CD4-positive, alpha-beta memory T cell (primary cell): ENCODE results near the gene GATC. TPM values are rescaled to one million over a fixed set of nuclear protein-coding genes. Genes with fewer than 3 reads are reported as not detected.

Experiments used
- CTCF ChIA-PET: fragments of 350-600 bp; sonication (Branson Sonifier 250); formaldehyde crosslinking; loops from one replicate; lab custom pipeline; 2021; ENCODE audit warnings: inconsistent platforms; ENCODE audit not compliant: partially characterized antibody; lab: Charles Lee
- POLR2A ChIA-PET: fragments of 350-600 bp; sonication (Branson Sonifier 250); formaldehyde crosslinking; loops from one replicate; lab custom pipeline; 2021; ENCODE audit not compliant: partially characterized antibody; lab: Charles Lee
- DNase-seq, 5 donors: peaks; one replicate each; pipeline versions ENCODE4 v3.0.0 to v3.0.0-alpha.2; 2020 to 2022; ENCODE audit warnings: mixed read lengths in 1 of 5
- H3K27ac ChIP-seq: one replicate; pipeline ENCODE4 v1.7.0; 2013; ENCODE audit warnings: low read depth, low read length
- H3K27me3 ChIP-seq: 2 replicates; pipeline ENCODE4 v1.7.0; 2013; ENCODE audit warnings: mild to moderate bottlenecking, low read length, moderate library complexity; ENCODE audit not compliant: insufficient read depth
- H3K36me3 ChIP-seq: 2 replicates; pipeline ENCODE4 v1.7.0; 2013; ENCODE audit warnings: mild to moderate bottlenecking, low read length, moderate library complexity; ENCODE audit not compliant: insufficient read depth
- H3K4me1 ChIP-seq: 2 replicates; pipeline ENCODE4 v1.7.0; 2013; ENCODE audit warnings: mild to moderate bottlenecking, low read length, moderate library complexity; ENCODE audit not compliant: insufficient read depth
- H3K4me3 ChIP-seq, 2 donors: one replicate each; pipeline ENCODE4 v1.7.0; 2013; ENCODE audit warnings: low read length in 2 of 2, mild to moderate bottlenecking in 1 of 2
- H3K9me3 ChIP-seq, 2 donors: one replicate each; pipeline ENCODE4 v1.7.0; 2013; ENCODE audit warnings: low read length in 2 of 2, control low read depth in 1 of 2; ENCODE audit not compliant: control insufficient read depth in 1 of 2
- H3K27ac Mint-ChIP-seq, 7 donors: one replicate each; pipeline ENCODE4 v1.8.0; 2020 to 2021; ENCODE audit warnings: mixed read lengths in 7 of 7, mild to moderate bottlenecking in 6 of 7, inconsistent platforms in 3 of 7, moderate library complexity in 3 of 7
- H3K27me3 Mint-ChIP-seq, 2 donors: one replicate each; pipeline ENCODE4 v1.8.0; 2020 to 2021; ENCODE audit warnings: mixed read lengths in 2 of 2
- H3K36me3 Mint-ChIP-seq, 2 donors: one replicate each; pipeline ENCODE4 v1.8.0; 2020 to 2021; ENCODE audit warnings: mixed read lengths in 2 of 2, inconsistent platforms in 1 of 2, mild to moderate bottlenecking in 1 of 2
- H3K4me1 Mint-ChIP-seq, 4 donors: one replicate each; pipeline ENCODE4 v1.8.0; 2020 to 2021; ENCODE audit warnings: mixed read lengths in 4 of 4, mild to moderate bottlenecking in 1 of 4
- H3K4me3 Mint-ChIP-seq, 8 donors: one replicate each; pipeline ENCODE4 v1.8.0; 2020 to 2021; ENCODE audit warnings: mixed read lengths in 8 of 8, mild to moderate bottlenecking in 7 of 8, moderate library complexity in 6 of 8, inconsistent platforms in 3 of 8
- H3K9me3 Mint-ChIP-seq, 8 donors: one replicate each; pipeline ENCODE4 v1.8.0; 2020 to 2021; ENCODE audit warnings: mixed read lengths in 8 of 8, mild to moderate bottlenecking in 5 of 8, inconsistent platforms in 3 of 8, moderate library complexity in 1 of 8
- intact Hi-C: fragments of 100-400 bp; cut with micrococcal nuclease; formaldehyde crosslinking; loops from one replicate; pipeline ENCODE4 v1.15.1; 2023
- polyA plus RNA-seq, 2 donors: library from polyadenylated mRNA; unstranded; fragments of 300-500 nt; fragmentation: Illumina TruSeq; gene quantifications; one replicate each; pipeline ENCODE4 v1.2.3, GENCODE V29; 2021
- total RNA-seq, 2 experiments: library from RNA; stranded (reverse); gene quantifications; one replicate each; pipeline ENCODE4 v1.2.3, GENCODE V29; 2021

The GATC gene
- total and polyA plus RNA-seq, 4 experiments from 2014 or later: 9.3 to 31.9 (median 25.7) TPM

DNA sequence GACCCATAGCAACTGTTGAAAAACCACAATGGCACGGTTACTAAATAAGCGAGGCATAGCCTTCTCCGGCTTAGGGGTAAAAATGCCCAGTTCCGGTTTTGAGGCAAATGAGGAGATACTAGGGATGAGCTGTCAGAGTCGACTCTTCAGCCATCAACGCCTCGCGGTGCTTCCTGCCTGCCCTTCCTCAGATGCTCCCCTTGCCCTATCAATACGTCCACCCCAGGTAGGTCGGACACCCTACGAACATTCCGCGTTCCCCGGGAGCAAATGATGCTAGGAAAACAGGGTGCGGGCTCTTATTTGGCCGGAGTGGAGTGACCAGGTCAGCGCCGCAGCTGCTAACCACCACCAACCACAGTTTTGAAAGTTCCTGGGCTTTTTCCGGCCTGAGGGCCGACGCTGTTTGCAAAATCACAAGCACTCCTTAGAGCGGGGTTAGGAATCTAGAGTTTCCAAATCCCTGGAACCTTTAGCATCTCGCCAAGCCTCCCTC lies 22.1 kb downstream of the GATC start:
- Mint-ChIP-seq H3K27me3 (no peaks in the 10 kb centered on the region), H3K36me3 (peaks cover 25 to 45% of the 10 kb centered on the region in 2 donors), H3K27ac (peak overlapping the region; percentile 89 to 95 (median 92)), H3K4me3 (peak overlapping the region; percentile 87 to 94 (median 89)), H3K9me3 (no peaks in the 10 kb centered on the region), H3K4me1 (peaks cover 10 to 62% (median 36%) of the 10 kb centered on the region in 4 donors)
- Histone ChIP-seq H3K27ac (peak overlapping the region; percentile 79), H3K27me3 (no peaks in the 10 kb centered on the region), H3K4me3 (peak overlapping the region; percentile 75 to 84), H3K9me3 (no peaks in the 10 kb centered on the region), H3K36me3 (peaks cover 24% of the 10 kb centered on the region), H3K4me1 (peaks cover 40% of the 10 kb centered on the region)
- ChIA-PET POLR2A (interaction anchor here (0.6 to 4.1 kb wide), 16 partner anchors 9 to 1203 kb away, joined by 3 to 42 read pairs (median 10); partner anchors contain the start of genes COQ5, COX6A1, DYNLL1 and POP5), CTCF (interaction anchor here (0.6 to 15.8 kb wide), 13 partner anchors 11 to 460 kb away, joined by 3 to 187 read pairs (median 5); partner anchors contain the start of genes COX6A1, DYNLL1, GATC and SIRT4)
- peak in 2 of 5 donors; percentile 19 to 46 for DNase-seq
- intact Hi-C loops: loop anchor here (2.0 kb wide), 3 partner anchors 22 to 218 kb away; partner anchors contain the start of genes GATC, MLEC, RNF10 and TRIAP1

DNA sequence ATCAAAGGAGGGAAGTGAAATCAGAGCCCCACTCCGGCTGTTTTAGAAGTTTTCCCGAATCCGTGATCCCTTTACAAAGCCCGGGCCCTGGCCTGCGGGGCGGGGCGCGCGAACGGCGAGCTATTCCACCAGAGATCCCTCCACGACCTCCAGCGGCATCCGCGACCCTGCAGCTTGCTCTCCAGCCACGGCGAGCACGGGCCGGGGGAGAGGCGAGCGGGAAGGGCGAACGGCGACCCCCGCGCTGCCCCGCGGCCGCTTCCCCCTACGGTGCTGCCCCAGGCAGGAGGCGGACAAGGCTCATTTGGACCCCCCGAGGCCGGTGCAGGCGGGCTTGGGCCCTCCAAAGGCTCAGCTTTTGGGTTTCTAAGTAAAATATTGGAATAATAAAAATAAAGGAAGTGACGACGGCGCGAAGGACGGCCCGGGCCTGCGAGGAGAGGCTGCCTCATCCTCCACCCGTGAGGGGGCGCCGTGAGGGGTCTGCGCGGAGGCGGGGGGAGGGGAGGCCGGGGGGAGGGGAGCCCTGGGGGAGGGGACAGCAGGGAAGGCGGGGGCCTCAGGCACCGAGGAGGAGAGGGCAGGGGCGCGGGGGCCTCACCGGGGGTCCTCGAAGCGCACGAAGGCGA lies 22.7 kb downstream of the GATC start:
- Histone ChIP-seq H3K27me3 (no peaks in the 10 kb centered on the region), H3K4me1 (peaks cover 40% of the 10 kb centered on the region), H3K36me3 (peaks cover 18% of the 10 kb centered on the region), H3K27ac (peak overlapping the region; percentile 79), H3K4me3 (peak overlapping the region; percentile 75 to 84), H3K9me3 (no peaks in the 10 kb centered on the region)
- Mint-ChIP-seq H3K9me3 (no peaks in the 10 kb centered on the region), H3K4me3 (peak overlapping the region; percentile 87 to 94 (median 91)), H3K27me3 (no peaks in the 10 kb centered on the region), H3K4me1 (peaks cover 10 to 62% (median 36%) of the 10 kb centered on the region in 4 donors), H3K36me3 (peaks cover 20 to 40% of the 10 kb centered on the region in 2 donors), H3K27ac (peak overlapping the region; percentile 89 to 95 (median 92))
- ChIA-PET POLR2A (interaction anchor here (0.8 to 4.1 kb wide), 18 partner anchors 10 to 268 kb away, joined by 3 to 42 read pairs (median 8); partner anchors contain the start of genes COQ5, COX6A1, DYNLL1 and POP5), CTCF (interaction anchor here (0.5 to 15.8 kb wide), 18 partner anchors 11 to 274 kb away, joined by 3 to 187 read pairs (median 4); partner anchors contain the start of genes COX6A1, DYNLL1, GATC and SIRT4)
- intact Hi-C loops: loop anchor here (1.0 to 2.0 kb wide), 6 partner anchors 22 to 218 kb away; partner anchors contain the start of genes COX6A1, DYNLL1, GATC and MLEC
- peak in 3 of 5 donors; percentile 16 to 21 (median 19) for DNase-seq

DNA sequence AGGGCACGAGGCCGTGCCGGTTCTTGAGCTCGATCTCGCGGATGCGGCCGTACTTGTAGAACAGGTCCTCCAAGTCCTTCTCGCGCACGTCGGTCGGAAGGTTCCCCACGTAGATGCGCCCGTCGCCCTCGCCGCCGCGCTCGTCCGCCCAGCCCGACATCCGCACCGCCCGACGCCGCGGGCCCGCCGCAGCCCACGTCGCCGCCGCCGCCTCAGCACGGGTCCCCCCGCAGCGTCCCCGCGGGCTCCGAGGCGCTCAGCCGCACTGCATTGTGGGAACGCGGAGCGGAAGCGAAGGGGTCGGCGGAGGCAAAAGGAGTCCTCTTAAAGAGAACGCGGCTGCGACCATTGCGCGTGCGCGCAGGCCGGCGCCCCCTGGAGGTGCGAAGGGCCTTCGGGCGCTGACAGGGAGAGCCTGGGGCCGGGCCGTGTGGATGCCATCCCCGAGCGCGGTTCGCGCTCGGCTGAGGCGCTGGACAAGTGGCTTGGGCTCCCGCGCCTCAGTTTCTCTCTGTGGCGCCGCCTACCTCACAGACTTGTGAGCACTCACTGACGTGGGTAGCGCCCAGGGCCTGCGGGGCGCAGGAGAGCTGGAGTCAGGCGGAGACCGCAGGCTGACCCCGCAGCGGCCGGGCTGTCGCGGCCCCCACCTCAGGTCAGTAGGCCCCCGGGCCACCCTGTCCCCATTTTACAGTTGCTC lies 23.4 kb downstream of the GATC start, which contains the start of gene SRSF9:
Gene SRSF9 (minus strand): TSS at position 299 of the 700 bp plus-strand sequence. CDS start 139 bp downstream, at position 160.
- Histone ChIP-seq H3K36me3 (peaks cover 12% of the 10 kb centered on the region), H3K4me1 (peaks cover 40% of the 10 kb centered on the region), H3K27ac (peak within 1 kb of the TSS; percentile 79), H3K4me3 (peak within 1 kb of the TSS; percentile 75 to 84), H3K27me3 (no peaks in the 10 kb centered on the region), H3K9me3 (no peaks in the 10 kb centered on the region)
- peak; percentile 97 to 98 (median 97) for DNase-seq
- POLR2A ChIA-PET: interaction anchor here (0.8 to 4.1 kb wide), 21 partner anchors 10 to 269 kb away, joined by 3 to 42 read pairs (median 5); partner anchors contain the start of genes COQ5, COX6A1, DYNLL1 and GATC
- Mint-ChIP-seq H3K36me3 (peaks cover 13 to 33% of the 10 kb centered on the region in 2 donors), H3K27ac (peak within 1 kb of the TSS; percentile 89 to 97 (median 92)), H3K4me3 (peak within 1 kb of the TSS; percentile 87 to 94 (median 91)), H3K4me1 (peaks cover 10 to 62% (median 35%) of the 10 kb centered on the region in 4 donors), H3K27me3 (no peaks in the 10 kb centered on the region), H3K9me3 (no peaks in the 10 kb centered on the region)
- intact Hi-C loops: loop anchor here (1.0 to 2.0 kb wide), 6 partner anchors 23 to 217 kb away; partner anchors contain the start of genes COX6A1, DYNLL1, GATC and MLEC
- CTCF ChIA-PET: interaction anchor here (0.5 to 15.8 kb wide), 20 partner anchors 10 to 274 kb away, joined by 3 to 187 read pairs (median 4); partner anchors contain the start of genes COX6A1, DYNLL1, GATC and POP5

DNA sequence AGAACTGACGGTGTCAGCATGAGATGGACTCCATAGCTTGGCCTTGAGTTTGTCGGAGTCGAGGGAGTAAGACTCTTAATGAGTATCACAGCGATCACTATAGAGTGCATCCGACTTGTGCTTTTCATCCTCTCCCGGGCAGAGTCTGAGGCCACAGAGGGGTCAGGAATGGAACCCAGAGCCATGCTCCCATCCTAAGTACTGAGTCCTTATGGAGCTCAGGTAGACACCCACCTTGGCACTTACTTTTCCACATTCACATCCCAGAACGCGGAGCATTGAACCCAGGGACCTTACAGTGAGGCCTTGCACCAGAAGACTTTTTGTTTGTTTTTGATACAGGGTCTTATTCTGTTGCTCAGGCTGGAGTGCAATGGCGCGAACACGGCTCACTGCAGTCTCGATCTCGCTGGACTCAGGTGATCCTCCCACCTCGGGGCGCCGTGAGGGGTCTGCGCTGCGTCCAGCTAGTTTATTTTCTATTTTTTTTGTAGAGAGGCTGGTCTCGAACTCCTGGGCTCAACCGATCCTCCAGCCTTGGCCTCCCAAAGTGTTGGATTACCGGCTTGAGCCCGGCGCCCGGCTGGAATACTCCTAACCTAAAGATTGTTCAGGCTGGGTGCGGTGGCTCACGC lies 24.0 kb downstream of the GATC start:
- intact Hi-C loops: no loop called here
- no peak for DNase-seq
- Histone ChIP-seq H3K9me3 (no peaks in the 10 kb centered on the region), H3K4me1 (peaks cover 40% of the 10 kb centered on the region), H3K27ac (peak overlapping the region; percentile 79), H3K27me3 (no peaks in the 10 kb centered on the region), H3K4me3 (peak overlapping the region; percentile 73 to 75), H3K36me3 (peaks cover 5% of the 10 kb centered on the region)
- no peaks in the 10 kb centered on the region for H3K9me3 Mint-ChIP-seq
- peak overlapping the region; percentile 87 to 94 (median 91) for H3K4me3 Mint-ChIP-seq
- peak overlapping the region in 6 of 7 donors; percentile 61 to 97 (median 91) for H3K27ac Mint-ChIP-seq
- POLR2A ChIA-PET: interaction anchor here (0.8 to 4.1 kb wide), 12 partner anchors 10 to 270 kb away, joined by 3 to 42 read pairs (median 13); partner anchors contain the start of genes COQ5, COX6A1, DYNLL1 and GATC
- H3K4me1 Mint-ChIP-seq: peaks cover 10 to 60% (median 31%) of the 10 kb centered on the region in 4 donors
- CTCF ChIA-PET: interaction anchor here (0.8 to 15.8 kb wide), 14 partner anchors 10 to 269 kb away, joined by 3 to 187 read pairs (median 4); partner anchors contain the start of genes COX6A1, DYNLL1, GATC and POP5
- peaks cover 8 to 26% of the 10 kb centered on the region in 2 donors for H3K36me3 Mint-ChIP-seq
- H3K27me3 Mint-ChIP-seq: no peaks in the 10 kb centered on the region

DNA sequence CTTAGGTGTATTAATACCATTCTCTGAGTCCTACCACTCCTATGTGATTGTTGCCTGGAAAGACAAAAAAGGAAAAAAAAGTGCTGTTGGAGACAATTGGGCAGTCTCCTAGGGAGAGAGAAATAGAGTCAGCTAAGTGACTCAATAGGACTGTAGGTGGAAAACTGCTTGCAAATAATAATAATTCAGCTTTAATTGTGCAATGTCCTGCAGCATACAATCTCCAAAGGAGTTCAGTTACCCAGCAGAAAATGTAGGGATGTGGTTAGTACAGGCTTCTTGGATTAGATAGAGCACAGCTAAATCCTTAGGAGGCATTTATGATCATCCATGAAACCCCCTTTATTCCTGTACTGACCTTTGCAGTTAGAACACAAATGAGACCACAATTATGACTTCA lies 26.3 kb downstream of the GATC start:
- H3K4me1 ChIP-seq: peaks cover 22% of the 10 kb centered on the region
- Mint-ChIP-seq H3K9me3 (no peaks in the 10 kb centered on the region), H3K27ac (no peak overlapping the region), H3K27me3 (no peaks in the 10 kb centered on the region), H3K4me3 (no peak overlapping the region), H3K4me1 (peaks cover 4 to 38% (median 17%) of the 10 kb centered on the region in 4 donors), H3K36me3 (peaks cover 3 to 7% of the 10 kb centered on the region in 2 donors)
- ChIA-PET POLR2A (interaction anchor here (2.8 kb wide), 1 partner anchor 23 kb away, joined by 19 read pairs; the partner anchor contains the start of gene DYNLL1), CTCF (interaction anchor here (1.2 to 15.8 kb wide), 2 partner anchors 20 to 21 kb away, joined by 4 to 187 read pairs; partner anchors contain the start of genes GATC and TRIAP1)
- no peaks in the 10 kb centered on the region for H3K36me3 ChIP-seq
- intact Hi-C loops: no loop called here
- no peaks in the 10 kb centered on the region for H3K27me3 ChIP-seq
- no peak for DNase-seq
- H3K4me3 ChIP-seq: no peak overlapping the region
- H3K27ac ChIP-seq: no peak overlapping the region
- H3K9me3 ChIP-seq: no peaks in the 10 kb centered on the region
